IMR-90 (cell line): ENCODE data around the gene COL4A1. TPM values are rescaled to one million over a fixed set of nuclear protein-coding genes. Genes with fewer than 3 reads are reported as not detected.

Experiments
- ATAC-seq: fragments of 200-7000 bp; cut with Tn5 transposase; 2 replicates; pipeline ENCODE4 v1.9.1; 2020; ENCODE audit warnings: low read depth, mild to moderate bottlenecking, moderate library complexity
- BruUV-seq: library from RNA; stranded (reverse); fragments of 400-500 nt; replicated peaks from 2 replicates; lab custom pipeline; 2021; lab: Mats Ljungman, UMichigan
- CTCF ChIA-PET: fragments of 300-600 bp; formaldehyde crosslinking; extraction: SDS; loops from one replicate; lab custom pipeline; 2021; ENCODE audit warnings: antibody characterized with exemption; lab: Yijun Ruan, JAX
- POLR2A ChIA-PET: fragments of 300-600 bp; sonication (Branson Sonifier 250); formaldehyde crosslinking; loops from one replicate; lab custom pipeline; 2022; ENCODE audit warnings: antibody characterized with exemption; ENCODE audit not compliant: unreplicated experiment; lab: Charles Lee
- DNase-seq: peaks from one replicate; pipeline ENCODE4 v3.0.0; 2013
- H2AFZ ChIP-seq: replicated peaks from 2 replicates; pipeline ENCODE3; 2013; ENCODE audit warnings: low read length, mild to moderate bottlenecking; ENCODE audit not compliant: poor library complexity
- H2AK5ac ChIP-seq: 2 replicates; pipeline ENCODE4 v1.6.1; 2013; ENCODE audit warnings: low read depth, low read length, inconsistent platforms
- H2AK9ac ChIP-seq: replicated peaks from 2 replicates; pipeline ENCODE3; 2013; ENCODE audit warnings: mild to moderate bottlenecking, low read depth, low read length, moderate library complexity; ENCODE audit not compliant: poor library complexity
- H2BK120ac ChIP-seq: 2 replicates; pipeline ENCODE4 v1.6.1; 2013; ENCODE audit warnings: low read depth, low read length, inconsistent platforms
- H2BK15ac ChIP-seq: 3 replicates; pipeline ENCODE4 v1.6.1; 2013; ENCODE audit warnings: low read depth, low read length, inconsistent platforms
- H2BK20ac ChIP-seq: 2 replicates; pipeline ENCODE4 v1.6.1; 2013; ENCODE audit warnings: low read depth, mild to moderate bottlenecking, inconsistent platforms, low read length, moderate library complexity
- H2BK5ac ChIP-seq: 2 replicates; pipeline ENCODE4 v1.6.1; 2013; ENCODE audit warnings: mild to moderate bottlenecking, low read depth, low read length, inconsistent platforms; ENCODE audit not compliant: poor library complexity, severe bottlenecking
- H3K14ac ChIP-seq: replicated peaks from 2 replicates; pipeline ENCODE4 v1.6.1; 2013; ENCODE audit warnings: low read depth, low read length, inconsistent platforms
- H3K18ac ChIP-seq: 2 replicates; pipeline ENCODE4 v1.6.1; 2013; ENCODE audit warnings: low read depth, low read length, control low read depth
- H3K23ac ChIP-seq: 2 replicates; pipeline ENCODE4 v1.6.1; 2013; ENCODE audit warnings: low read depth, low read length, inconsistent platforms
- H3K27ac ChIP-seq: 2 replicates; pipeline ENCODE4 v1.5.1; 2013; ENCODE audit warnings: mild to moderate bottlenecking, control low read depth, low read length; ENCODE audit not compliant: insufficient read depth
- H3K27me3 ChIP-seq: 2 replicates; pipeline ENCODE4 v1.6.1; 2013; ENCODE audit warnings: low read length; ENCODE audit not compliant: control insufficient read depth, insufficient read depth
- H3K36me3 ChIP-seq: 2 replicates; pipeline ENCODE4 v1.6.1; 2013; ENCODE audit warnings: low read length, mixed read lengths; ENCODE audit not compliant: control insufficient read depth, insufficient read depth
- H3K4ac ChIP-seq: 2 replicates; pipeline ENCODE4 v1.6.1; 2013; ENCODE audit warnings: low read depth, low read length, inconsistent platforms
- H3K4me1 ChIP-seq: 2 replicates; pipeline ENCODE4 v1.6.1; 2013; ENCODE audit warnings: low read length, mixed read lengths; ENCODE audit not compliant: control insufficient read depth, insufficient read depth
- H3K4me2 ChIP-seq: 2 replicates; pipeline ENCODE4 v1.6.1; 2013; ENCODE audit warnings: low read depth, mild to moderate bottlenecking, control low read depth, low read length, moderate library complexity
- H3K4me3 ChIP-seq: 2 replicates; pipeline ENCODE4 v1.5.1; 2013; ENCODE audit warnings: low read depth, mild to moderate bottlenecking, control low read depth, low read length, moderate library complexity; ENCODE audit not compliant: insufficient read depth
- H3K56ac ChIP-seq: 2 replicates; pipeline ENCODE4 v1.6.1; 2013; ENCODE audit warnings: low read length, inconsistent platforms; ENCODE audit not compliant: insufficient read depth; ENCODE audit errors: extremely low read depth
- H3K79me1 ChIP-seq, 2 experiments: 2 replicates each; pipeline ENCODE4 v1.6.1; 2013; ENCODE audit warnings: low read length in 2 of 2, inconsistent platforms in 1 of 2, low read depth in 1 of 2
- H3K9ac ChIP-seq: 2 replicates; pipeline ENCODE4 v1.6.1; 2013; ENCODE audit warnings: low read depth, low read length, control low read depth
- H3K9me1 ChIP-seq: 2 replicates; pipeline ENCODE4 v1.6.1; 2013; ENCODE audit warnings: low read length, inconsistent platforms; ENCODE audit not compliant: insufficient read depth
- H3K9me3 ChIP-seq: 2 replicates; pipeline ENCODE4 v1.6.1; 2013; ENCODE audit warnings: low read length; ENCODE audit not compliant: control insufficient read depth, insufficient read depth
- H4K20me1 ChIP-seq: 2 replicates; pipeline ENCODE4 v1.6.1; 2013; ENCODE audit warnings: low read length, inconsistent platforms; ENCODE audit not compliant: insufficient read depth
- H4K5ac ChIP-seq: 2 replicates; pipeline ENCODE4 v1.6.1; 2013; ENCODE audit warnings: mild to moderate bottlenecking, low read depth, low read length, control low read depth
- H4K8ac ChIP-seq, 2 experiments: 2 replicates each; pipeline ENCODE4 v1.6.1; 2013; ENCODE audit warnings: low read depth in 2 of 2, low read length in 2 of 2, control low read depth in 1 of 2, inconsistent platforms in 1 of 2
- H4K91ac ChIP-seq: 2 replicates; pipeline ENCODE4 v1.6.1; 2013; ENCODE audit warnings: low read depth, low read length, inconsistent platforms; ENCODE audit not compliant: insufficient read depth
- BHLHE40 ChIP-seq: fragments of 150-350 bp; IDR thresholded peaks from 2 replicates; pipeline ENCODE4 v1.6.1; 2016; ENCODE audit warnings: mild to moderate bottlenecking, low read depth, low read length
- CHD1 ChIP-seq: IDR thresholded peaks from 2 replicates; pipeline ENCODE4 v1.6.1; 2012; ENCODE audit warnings: low read depth, low read length, improper control_type of control experiment
- ELK1 ChIP-seq: fragments of 150-350 bp; IDR thresholded peaks from 2 replicates; pipeline ENCODE4 v1.6.1; 2016; ENCODE audit warnings: low read depth, mild to moderate bottlenecking, low read length, moderate library complexity, borderline replicate concordance
- FOS ChIP-seq: fragments of 150-350 bp; IDR thresholded peaks from 2 replicates; pipeline ENCODE4 v1.6.1; 2016; ENCODE audit warnings: low read depth, low read length
- MAFK ChIP-seq: IDR thresholded peaks from 2 replicates; pipeline ENCODE4 v1.6.1; 2012; ENCODE audit warnings: low read depth, low read length, improper control_type of control experiment
- MAZ ChIP-seq: IDR thresholded peaks from 2 replicates; pipeline ENCODE4 v1.6.1; 2012; ENCODE audit warnings: low read depth, mild to moderate bottlenecking, low read length, improper control_type of control experiment, moderate library complexity, borderline replicate concordance
- NFE2L2 ChIP-seq: fragments of 150-350 bp; IDR thresholded peaks from 2 replicates; pipeline ENCODE4 v1.6.1; 2016; ENCODE audit warnings: low read depth, mild to moderate bottlenecking, low read length
- SMC3 ChIP-seq: fragments of 150-350 bp; IDR thresholded peaks from 2 replicates; pipeline ENCODE4 v1.6.1; 2016; ENCODE audit warnings: low read depth, mild to moderate bottlenecking, antibody characterized with exemption, low read length, moderate library complexity
- WGBS, 2 experiments: methylation state at CpG; one replicate each; pipeline versions ENCODE4 v1.1.5 to v1.1.7; 2013; ENCODE audit warnings: missing lambda C conversion rate in 2 of 2; ENCODE audit not compliant: insufficient read length in 1 of 2; ENCODE audit errors: extremely low coverage in 2 of 2; 5-methylcytosine and 5-hydroxymethylcytosine counted together
- dilution Hi-C: fragments of 300-500 bp; cut with HindIII; formaldehyde crosslinking; loops from one replicate; pipeline ENCODE4 v1.14.3; 2018; ENCODE audit warnings: low sequenced_read_pairs; ENCODE audit not compliant: unreplicated experiment
- in situ Hi-C: fragments of 300-500 bp; cut with MboI; formaldehyde crosslinking; loops from 3 replicates; pipeline ENCODE4 v1.14.3; 2019; ENCODE audit warnings: low sequenced_read_pairs, inconsistent platforms, mixed read lengths
- intact Hi-C: fragments of 100-400 bp; cut with micrococcal nuclease; formaldehyde crosslinking; loops from 2 replicates; pipeline ENCODE4 v1.10.0; 2022
- polyA plus RNA-seq, 3 experiments: library from polyadenylated mRNA; depleted of rRNA; stranded (reverse); fragments of >200 nt; gene quantifications; 2 replicates each; pipeline ENCODE4 v1.2.3, GENCODE V29; 2012; ENCODE audit warnings: low replicate concordance in 1 of 3
- total RNA-seq: library from RNA; depleted of rRNA; stranded (reverse); fragments of >200 nt; gene quantifications from 2 replicates; pipeline ENCODE4 v1.2.3, GENCODE V29; 2012

COL4A1 gene
- total and polyA plus RNA-seq, 2 of the 4 experiments (the other 2 are of a cell fraction): 230 to 337 TPM

GRCh38 chr13:110114316-110114715, 192.6 kb downstream of the COL4A1 start:
- peak overlapping the region; percentile 36 for H3K4me2 ChIP-seq
- 0 out of 2 replicates have a peak overlapping the region, but pooled peaks have one; percentile 31 for H2BK20ac ChIP-seq
- TF ChIP-seq MAFK (no peak), NFE2L2 (no peak), ELK1 (no peak), BHLHE40 (no peak), FOS (0 out of 2 replicates have a peak, but pooled peaks have one; percentile 11), MAZ (no peak), CHD1 (no peak), SMC3 (no peak)
- intact Hi-C loops: loop anchor here (10.0 kb wide), 1 partner anchor 770 kb away; no protein-coding TSS in a partner anchor
- dilution Hi-C loops: loop anchor here (25.0 kb wide), 1 partner anchor 327 kb away; the partner anchor contains the start of gene IRS2
- peaks cover 24% of the 10 kb centered on the region for H3K9me1 ChIP-seq
- H4K20me1 ChIP-seq: peaks cover 5% of the 10 kb centered on the region; the same call in 1 of the 2 replicates
- H3K79me1 ChIP-seq: 0 out of 4 replicates have a peak, but pooled peaks cover 0 to 4% of the 10 kb centered on the region in 2 experiments
- H4K8ac ChIP-seq: peak overlapping the region in 1 of 2 experiments; percentile 52; a peak in 1 of 4 replicates
- CTCF ChIA-PET: no interaction called here
- H3K4me1 ChIP-seq: peaks cover 25% of the 10 kb centered on the region
- no peak overlapping the region for H4K91ac ChIP-seq
- WGBS, 2 experiments: no CpG with 5 or more reads among the region's 2 CpGs
- no peaks in the 10 kb centered on the region for H3K36me3 ChIP-seq
- no peak overlapping the region; the same call in 1 of the 2 replicates for H3K27ac ChIP-seq
- no TSS peak for BruUV-seq
- 0 out of 2 replicates have a peak overlapping the region, but pooled peaks have one; percentile 5 for H3K23ac ChIP-seq
- H3K4me3 ChIP-seq: no peak overlapping the region
- peak overlapping the region; percentile 38; the same call in 1 of the 2 replicates for H3K18ac ChIP-seq
- H3K56ac ChIP-seq: no peak overlapping the region
- peak overlapping the region; percentile 47 for H2AFZ ChIP-seq
- no peaks in the 10 kb centered on the region for H3K9me3 ChIP-seq
- H3K4ac ChIP-seq: peak overlapping the region; percentile 63
- H3K27me3 ChIP-seq: no peaks in the 10 kb centered on the region
- POLR2A ChIA-PET: no interaction called here
- peak overlapping the region; percentile 82; the same call in 1 of the 2 replicates for H2AK5ac ChIP-seq
- peak; percentile 73 for DNase-seq
- no peak overlapping the region for H4K5ac ChIP-seq
- ATAC-seq: peak; percentile 21
- in situ Hi-C loops: loop anchor here (25.0 kb wide), 1 partner anchor 752 kb away; no protein-coding TSS in a partner anchor
- H2AK9ac ChIP-seq: peak overlapping the region; percentile 78
- H3K9ac ChIP-seq: no peak overlapping the region
- H3K14ac ChIP-seq: peak overlapping the region; percentile 55
- H2BK15ac ChIP-seq: 0 out of 3 replicates have a peak overlapping the region, but pooled peaks have one; percentile 44
- peak overlapping the region; percentile 32 for H2BK5ac ChIP-seq
- H2BK120ac ChIP-seq: peak overlapping the region; percentile 16; the same call in 1 of the 2 replicates
